OCI-LY3 (cell line): ENCODE measurements around the gene CDC14B.

ENCODE experiments used
- H2AFZ ChIP-seq: fragments of 200-600, 300-600 bp; shearing (Covaris generic); 2 replicates; pipeline ENCODE4 v1.6.0; 2014; ENCODE audit warnings: antibody characterized with exemption, low read depth, low read length
- H3K27ac ChIP-seq: fragments of 200-600, 300-600 bp; sonication (generic); 2 replicates; pipeline ENCODE4 v1.5.1; 2014; ENCODE audit warnings: mild to moderate bottlenecking, low read length, moderate library complexity, mixed read lengths
- H3K27me3 ChIP-seq: fragments of 200-600, 300-600 bp; sonication (generic); 2 replicates; pipeline ENCODE4 v1.6.1; 2014; ENCODE audit warnings: low read depth, low read length, mixed read lengths
- H3K36me3 ChIP-seq: fragments of 200-600, 300-600 bp; sonication (generic); replicated peaks from 2 replicates; pipeline ENCODE3; 2014; ENCODE audit warnings: low read depth, low read length, mixed read lengths
- H3K4me1 ChIP-seq: fragments of 300-600, 200-600 bp; sonication (generic); 2 replicates; pipeline ENCODE4 v1.6.1; 2014; ENCODE audit warnings: low read length, mixed read lengths
- H3K4me2 ChIP-seq: fragments of 200-600, 300-600 bp; sonication (generic); 2 replicates; pipeline ENCODE4 v1.6.1; 2014; ENCODE audit warnings: low read length, mixed read lengths
- H3K4me3 ChIP-seq: fragments of 300-600, 200-600 bp; sonication (generic); 2 replicates; pipeline ENCODE4 v1.5.1; 2014; ENCODE audit warnings: antibody characterized with exemption, mild to moderate bottlenecking, low read length, moderate library complexity
- H3K79me2 ChIP-seq: fragments of 300-600, 200-600 bp; shearing (Covaris generic); 2 replicates; pipeline ENCODE4 v1.6.1; 2014; ENCODE audit warnings: mild to moderate bottlenecking, low read length, mixed read lengths
- H3K9ac ChIP-seq: fragments of 300-600, 200-600 bp; shearing (Covaris generic); 2 replicates; pipeline ENCODE4 v1.6.0; 2014; ENCODE audit warnings: mild to moderate bottlenecking, low read length, moderate library complexity
- H3K9me3 ChIP-seq: fragments of 200-600, 300-600 bp; shearing (Covaris generic); 2 replicates; pipeline ENCODE4 v1.6.1; 2014; ENCODE audit warnings: low read length, mixed read lengths; ENCODE audit not compliant: insufficient read depth
- H4K20me1 ChIP-seq: fragments of 200-600, 300-600 bp; sonication (generic); 2 replicates; pipeline ENCODE4 v1.6.1; 2016; ENCODE audit warnings: low read length, mixed read lengths; ENCODE audit not compliant: insufficient read depth
- EZH2phosphoT487 ChIP-seq: fragments of 200-600 bp; shearing (Covaris generic); IDR thresholded peaks from 2 replicates; pipeline ENCODE4 v1.6.1; 2018; ENCODE audit warnings: antibody characterized with exemption, mixed run types, low read depth
- TF ChIP-seq, protein P1 (sequence below): fragments of 200-600, 300-600 bp; sonication (generic); IDR thresholded peaks from 2 replicates; pipeline ENCODE4 v1.5.1; 2014; ENCODE audit warnings: antibody characterized with exemption, low read length, low read depth

Gene CDC14B

DNA sequence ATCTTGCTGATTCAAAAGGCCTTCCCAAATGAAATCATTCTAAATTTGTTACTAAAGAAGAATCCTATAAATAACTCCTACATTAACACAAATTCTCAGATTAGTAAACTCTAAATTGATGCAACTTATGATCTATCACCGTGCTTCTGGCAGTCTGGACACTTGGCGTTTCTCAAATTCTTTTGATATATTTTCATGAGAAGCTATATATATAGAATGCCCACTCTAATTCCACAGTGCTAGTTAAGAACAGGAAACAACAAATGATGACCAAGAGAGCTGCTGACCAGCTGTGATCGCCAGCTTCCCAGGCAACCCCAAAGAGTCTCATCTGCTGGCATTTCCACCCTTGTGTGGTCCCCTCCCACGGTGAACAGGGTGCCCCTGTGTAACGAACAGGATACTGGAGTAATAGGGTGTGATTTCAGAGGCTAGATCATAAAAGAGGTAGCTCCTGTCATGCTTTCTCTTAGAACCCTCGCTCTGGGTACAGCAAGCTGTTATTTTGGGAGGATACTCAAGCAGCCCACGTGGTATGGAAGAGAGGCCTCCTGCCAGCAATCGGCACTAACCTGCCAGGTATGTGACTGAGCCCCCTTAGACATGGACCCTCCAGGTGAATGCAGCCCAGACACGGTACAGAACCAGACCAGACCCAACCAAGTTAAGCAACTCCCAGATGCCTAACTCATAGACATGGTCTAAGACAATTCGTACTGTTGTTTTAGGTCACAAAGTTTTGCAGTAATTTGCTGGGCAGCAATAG lies 64.7 kb downstream of the CDC14B start:
- TF ChIP-seq, protein P1, sequence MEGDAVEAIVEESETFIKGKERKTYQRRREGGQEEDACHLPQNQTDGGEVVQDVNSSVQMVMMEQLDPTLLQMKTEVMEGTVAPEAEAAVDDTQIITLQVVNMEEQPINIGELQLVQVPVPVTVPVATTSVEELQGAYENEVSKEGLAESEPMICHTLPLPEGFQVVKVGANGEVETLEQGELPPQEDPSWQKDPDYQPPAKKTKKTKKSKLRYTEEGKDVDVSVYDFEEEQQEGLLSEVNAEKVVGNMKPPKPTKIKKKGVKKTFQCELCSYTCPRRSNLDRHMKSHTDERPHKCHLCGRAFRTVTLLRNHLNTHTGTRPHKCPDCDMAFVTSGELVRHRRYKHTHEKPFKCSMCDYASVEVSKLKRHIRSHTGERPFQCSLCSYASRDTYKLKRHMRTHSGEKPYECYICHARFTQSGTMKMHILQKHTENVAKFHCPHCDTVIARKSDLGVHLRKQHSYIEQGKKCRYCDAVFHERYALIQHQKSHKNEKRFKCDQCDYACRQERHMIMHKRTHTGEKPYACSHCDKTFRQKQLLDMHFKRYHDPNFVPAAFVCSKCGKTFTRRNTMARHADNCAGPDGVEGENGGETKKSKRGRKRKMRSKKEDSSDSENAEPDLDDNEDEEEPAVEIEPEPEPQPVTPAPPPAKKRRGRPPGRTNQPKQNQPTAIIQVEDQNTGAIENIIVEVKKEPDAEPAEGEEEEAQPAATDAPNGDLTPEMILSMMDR: no peak
- TF ChIP-seq EZH2phosphoT487: no peak
- H3K4me1 ChIP-seq: no peaks in the 10 kb centered on the region
- H2AFZ ChIP-seq: no peak overlapping the region
- H3K9me3 ChIP-seq: no peaks in the 10 kb centered on the region
- no peak overlapping the region for H3K4me2 ChIP-seq
- no peak overlapping the region for H3K9ac ChIP-seq
- H3K79me2 ChIP-seq: no peaks in the 10 kb centered on the region
- no peaks in the 10 kb centered on the region for H3K36me3 ChIP-seq
- no peak overlapping the region for H3K4me3 ChIP-seq
- no peaks in the 10 kb centered on the region for H3K27me3 ChIP-seq
- H4K20me1 ChIP-seq: no peaks in the 10 kb centered on the region
- H3K27ac ChIP-seq: no peak overlapping the region

DNA sequence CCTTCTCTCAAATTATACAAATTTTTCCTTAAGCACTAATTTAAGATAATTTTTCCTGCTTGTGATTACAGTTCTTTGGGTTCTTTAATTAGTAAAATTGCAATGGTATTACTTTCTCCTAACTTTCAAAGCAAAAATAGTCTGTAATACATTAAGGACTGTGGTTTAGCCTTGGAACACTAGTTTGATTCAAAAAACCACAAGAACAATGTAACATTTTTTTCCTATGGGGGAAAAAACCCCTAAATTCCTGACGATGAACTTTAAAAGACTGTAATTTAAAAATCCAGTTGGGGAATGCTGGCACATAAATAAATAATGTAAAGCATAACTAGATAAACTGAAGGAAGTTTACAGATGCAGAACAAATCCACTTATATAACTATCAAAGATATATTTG lies 65.3 kb downstream of the CDC14B start:
- Histone ChIP-seq H3K36me3 (no peaks in the 10 kb centered on the region), H3K9ac (no peak overlapping the region), H3K27me3 (no peaks in the 10 kb centered on the region), H3K79me2 (no peaks in the 10 kb centered on the region), H4K20me1 (no peaks in the 10 kb centered on the region), H3K4me3 (no peak overlapping the region), H3K9me3 (no peaks in the 10 kb centered on the region), H2AFZ (no peak overlapping the region), H3K27ac (no peak overlapping the region), H3K4me2 (no peak overlapping the region), H3K4me1 (no peaks in the 10 kb centered on the region)
- TF ChIP-seq, protein P1: no peak
- no peak for TF ChIP-seq EZH2phosphoT487

DNA sequence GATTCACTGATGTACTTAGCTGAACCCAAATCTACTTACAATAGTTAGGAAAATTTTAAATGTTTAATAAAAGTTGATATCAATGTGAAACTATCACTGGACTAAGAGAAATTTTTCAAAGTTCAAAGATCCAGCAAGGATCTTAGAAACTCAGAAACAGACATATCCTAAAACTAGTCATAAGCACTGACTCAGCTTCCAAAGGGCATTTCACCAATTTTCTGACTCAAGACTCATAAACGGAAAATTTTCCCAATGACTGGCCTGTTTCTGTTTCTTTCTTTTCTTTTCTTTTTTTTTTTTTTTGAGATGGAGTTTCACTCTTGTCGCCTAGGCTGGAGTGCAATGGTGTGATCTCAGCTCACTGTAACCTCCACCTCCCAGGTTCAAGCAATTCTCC lies 66.6 kb downstream of the CDC14B start:
- H3K36me3 ChIP-seq: no peaks in the 10 kb centered on the region
- no peak overlapping the region for H3K9ac ChIP-seq
- H3K4me2 ChIP-seq: no peak overlapping the region
- no peaks in the 10 kb centered on the region for H3K9me3 ChIP-seq
- H3K79me2 ChIP-seq: no peaks in the 10 kb centered on the region
- TF ChIP-seq, protein P1: no peak
- TF ChIP-seq EZH2phosphoT487: no peak
- no peak overlapping the region for H3K4me3 ChIP-seq
- no peaks in the 10 kb centered on the region for H3K4me1 ChIP-seq
- H3K27ac ChIP-seq: no peak overlapping the region
- H4K20me1 ChIP-seq: no peaks in the 10 kb centered on the region
- no peaks in the 10 kb centered on the region for H3K27me3 ChIP-seq
- H2AFZ ChIP-seq: no peak overlapping the region

DNA sequence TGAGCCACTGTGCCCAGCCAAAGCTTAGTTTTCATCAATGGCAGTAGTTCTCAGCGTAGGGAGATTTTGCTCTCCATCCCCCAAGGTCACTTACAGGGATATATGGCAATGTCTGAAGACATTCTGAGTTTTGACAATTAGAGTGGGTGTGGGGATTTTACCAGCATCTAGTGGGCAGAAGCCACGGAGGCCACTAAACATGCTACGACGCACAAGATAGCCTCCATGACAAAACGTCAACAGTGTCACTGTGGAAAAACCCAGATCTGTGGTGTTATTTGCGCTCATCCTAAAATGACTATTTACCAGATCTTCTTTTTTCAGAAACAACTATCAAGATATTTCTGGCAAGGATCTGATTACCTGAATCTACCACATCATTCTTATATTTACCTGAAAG lies 68.2 kb downstream of the CDC14B start:
- TF ChIP-seq, protein P1: no peak
- no peak for TF ChIP-seq EZH2phosphoT487
- Histone ChIP-seq H3K9me3 (no peaks in the 10 kb centered on the region), H3K27ac (no peak overlapping the region), H3K9ac (no peak overlapping the region), H3K4me1 (no peaks in the 10 kb centered on the region), H4K20me1 (no peaks in the 10 kb centered on the region), H3K4me2 (no peak overlapping the region), H2AFZ (no peak overlapping the region), H3K4me3 (no peak overlapping the region), H3K36me3 (no peaks in the 10 kb centered on the region), H3K79me2 (no peaks in the 10 kb centered on the region), H3K27me3 (no peaks in the 10 kb centered on the region)
